SK-N-SH (cell line): ENCODE results near the gene BBC3. TPM values are rescaled to one million over a fixed set of nuclear protein-coding genes. Genes with fewer than 3 reads are reported as not detected.

Experiments used
- CTCF ChIA-PET: fragments of 300-600, 350-600 bp; formaldehyde crosslinking; extraction: SDS; loops from one replicate; lab custom pipeline; 2021; lab: Yijun Ruan, JAX
- POLR2A ChIA-PET: fragments of 350-600 bp; sonication (Branson Sonifier 250); formaldehyde crosslinking; extraction: SDS; loops from one replicate; lab custom pipeline; 2020; ENCODE audit warnings: antibody characterized with exemption, inconsistent platforms; lab: Yijun Ruan, JAX
- DNase-seq: peaks from one replicate; pipeline ENCODE4 v3.0.0; 2012
- H2AFZ ChIP-seq: fragments of 200-600 bp; sonication (generic); 2 replicates; pipeline ENCODE4 v1.8.1; 2016; ENCODE audit warnings: antibody characterized with exemption, mild to moderate bottlenecking, low read depth
- H3F3A ChIP-seq: fragments of 200-600 bp; sonication (generic); replicated peaks from 2 replicates; pipeline ENCODE3; 2016; ENCODE audit warnings: antibody characterized with exemption, mild to moderate bottlenecking; ENCODE audit not compliant: insufficient read depth
- H3K27ac ChIP-seq, 2 experiments: fragments of 200-500 bp in 1 of 2; fragments of 200-600 bp in 1 of 2; sonication (Bioruptor generic) in 1 of 2; sonication (generic), shearing (Covaris generic) in 1 of 2; 2 replicates each; pipeline versions ENCODE4 v1.5.1 to v1.6.1; 2014 to 2016; ENCODE audit warnings: low read depth in 2 of 2, inconsistent platforms in 1 of 2, low read length in 1 of 2, mild to moderate bottlenecking in 1 of 2, mixed read lengths in 1 of 2
- H3K27me3 ChIP-seq: fragments of 200-600 bp; sonication (generic), shearing (Covaris generic); 2 replicates; pipeline ENCODE4 v1.6.1; 2016; ENCODE audit warnings: mixed run types; ENCODE audit not compliant: insufficient read depth
- H3K36me3 ChIP-seq, 2 experiments: fragments of 200-500 bp in 1 of 2; fragments of 200-600 bp in 1 of 2; sonication (Bioruptor generic) in 1 of 2; sonication (generic) in 1 of 2; replicated peaks in 1 of 2; 2 replicates each; pipeline versions ENCODE3 to v1.5.1; 2014 to 2016; ENCODE audit warnings: low read length in 1 of 2, mild to moderate bottlenecking in 1 of 2; ENCODE audit not compliant: insufficient read depth in 2 of 2, control insufficient read depth in 1 of 2
- H3K4me1 ChIP-seq, 2 experiments: fragments of 200-500 bp in 1 of 2; fragments of 200-600 bp in 1 of 2; sonication (Bioruptor generic) in 1 of 2; sonication (generic), shearing (Covaris generic) in 1 of 2; 2 replicates each; pipeline versions ENCODE4 v1.5.1 to v1.6.1; 2014 to 2016; ENCODE audit warnings: low read depth in 1 of 2, low read length in 1 of 2, mixed run types in 1 of 2; ENCODE audit not compliant: insufficient read depth in 2 of 2, control insufficient read depth in 1 of 2
- H3K4me2 ChIP-seq: fragments of 200-600 bp; sonication (generic), shearing (Covaris generic); 2 replicates; pipeline ENCODE4 v1.6.1; 2017; ENCODE audit warnings: mixed run types
- H3K4me3 ChIP-seq, 2 experiments: fragments of 200-500 bp in 1 of 2; fragments of 200-600 bp in 1 of 2; sonication (Bioruptor generic) in 1 of 2; sonication (generic), shearing (Covaris generic) in 1 of 2; 2 replicates each; pipeline versions ENCODE4 v1.5.1 to v1.8.1; 2014 to 2016; ENCODE audit warnings: low read depth in 2 of 2, inconsistent platforms in 1 of 2, low read length in 1 of 2, mild to moderate bottlenecking in 1 of 2, mixed read lengths in 1 of 2, moderate library complexity in 1 of 2
- H3K79me2 ChIP-seq: fragments of 200-600 bp; sonication (generic); 2 replicates; pipeline ENCODE4 v1.8.1; 2017; ENCODE audit warnings: mild to moderate bottlenecking; ENCODE audit not compliant: insufficient read depth
- H3K9ac ChIP-seq: fragments of 200-600 bp; sonication (generic); 2 replicates; pipeline ENCODE4 v1.6.1; 2017; ENCODE audit warnings: mixed run types
- H3K9me2 ChIP-seq: fragments of 200-600 bp; sonication (generic); 2 replicates; pipeline ENCODE4 v1.6.1; 2017; ENCODE audit warnings: mixed run types
- H3K9me3 ChIP-seq: fragments of 200-600 bp; sonication (generic); 2 replicates; pipeline ENCODE4 v1.6.1; 2017; ENCODE audit warnings: mixed run types, mild to moderate bottlenecking, moderate library complexity
- H4K20me1 ChIP-seq: fragments of 200-600 bp; sonication (generic); 2 replicates; pipeline ENCODE4 v1.6.1; 2017; ENCODE audit warnings: mild to moderate bottlenecking, mixed run types; ENCODE audit not compliant: insufficient read depth
- FOSL2 ChIP-seq: IDR thresholded peaks from 2 replicates; pipeline ENCODE4 v1.4.0; 2012; ENCODE audit warnings: low read depth, mild to moderate bottlenecking, moderate library complexity, borderline replicate concordance
- FOXJ3 ChIP-seq: sonication (generic); formaldehyde crosslinking; IDR thresholded peaks from 2 replicates; pipeline ENCODE4 v1.5.1; 2020; ENCODE audit warnings: mild to moderate bottlenecking, missing genetic modification reagents
- GATA2 ChIP-seq: sonication (generic); formaldehyde crosslinking; IDR thresholded peaks from 2 replicates; pipeline ENCODE4 v1.5.0; 2020; ENCODE audit warnings: mild to moderate bottlenecking, missing genetic modification reagents
- MEF2A ChIP-seq: IDR thresholded peaks from 2 replicates; pipeline ENCODE4 v1.4.0; 2012; ENCODE audit warnings: low read depth, borderline replicate concordance
- NFIC ChIP-seq: IDR thresholded peaks from 2 replicates; pipeline ENCODE4 v1.4.0; 2012; ENCODE audit warnings: borderline replicate concordance
- RAD21 ChIP-seq: IDR thresholded peaks from 2 replicates; pipeline ENCODE4 v1.6.1; 2012; ENCODE audit warnings: mild to moderate bottlenecking, low read length
- TEAD4 ChIP-seq: IDR thresholded peaks from 2 replicates; pipeline ENCODE4 v1.4.0; 2012; ENCODE audit warnings: mild to moderate bottlenecking, borderline replicate concordance; ENCODE audit not compliant: insufficient read depth
- WGBS: methylation state at CpG from one replicate; pipeline ENCODE4 v1.1.6; 2017; ENCODE audit warnings: low lambda C conversion rate; 5-methylcytosine and 5-hydroxymethylcytosine counted together
- polyA plus RNA-seq, 3 experiments: library from polyadenylated mRNA; depleted of rRNA; stranded (reverse); fragments of >200 nt; gene quantifications; 2 replicates each; pipeline ENCODE4 v1.2.3, GENCODE V29; 2012
- TF ChIP-seq, protein P1 (sequence below): IDR thresholded peaks from 2 replicates; pipeline ENCODE4 v1.4.0; 2012; ENCODE audit warnings: low read depth, borderline replicate concordance
- TF ChIP-seq, protein P2 (sequence below): IDR thresholded peaks from 2 replicates; pipeline ENCODE4; 2012
- TF ChIP-seq, protein P3 (sequence below): IDR thresholded peaks from 2 replicates; pipeline ENCODE4 v1.6.1; 2012; ENCODE audit warnings: mild to moderate bottlenecking, low read depth, low read length, moderate library complexity

Gene BBC3
- polyA plus RNA-seq, 1 of the 3 experiments (the other 2 are of a cell fraction), result 14.5 TPM

DNA sequence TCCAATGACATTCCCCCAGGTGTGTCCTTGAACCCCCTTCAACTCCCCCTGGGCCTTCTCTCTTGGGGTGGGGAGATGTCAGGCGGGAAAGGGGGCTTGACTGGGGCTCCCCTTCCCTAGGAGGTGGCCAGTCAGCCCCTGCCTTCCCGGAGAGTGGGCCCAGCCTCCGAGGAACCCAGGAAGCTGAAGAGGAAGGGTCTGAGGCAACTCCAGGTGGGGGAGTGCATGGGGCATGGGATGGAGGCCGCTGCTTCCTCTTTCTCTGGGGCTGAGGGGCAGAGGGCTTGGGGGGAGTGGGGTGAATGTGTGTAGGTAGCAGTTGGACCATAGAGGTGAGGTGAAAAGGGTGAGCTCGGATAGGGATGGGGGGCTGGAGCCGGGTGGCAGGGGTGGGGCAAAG, 41.0 kb upstream of the BBC3 start:
- H3K4me1 ChIP-seq, result peaks cover 10 to 18% of the 10 kb centered on the region in 2 experiments; a peak in 3 of 4 replicates
- no peaks in the 10 kb centered on the region for H3K27me3 ChIP-seq
- H4K20me1 ChIP-seq, result no peaks in the 10 kb centered on the region; the same call in 1 of the 2 replicates
- H3K27ac ChIP-seq, result no peak overlapping the region
- ChIA-PET POLR2A (interaction anchor here (1.0 kb wide), 1 partner anchor 11 kb away, joined by 3 read pairs; no protein-coding TSS in a partner anchor), CTCF (interaction anchor here (1.2 to 3.0 kb wide), 4 partner anchors 12 to 471 kb away, joined by 3 to 12 read pairs (median 5); no protein-coding TSS in a partner anchor)
- no peaks in the 10 kb centered on the region for H3K9me3 ChIP-seq
- no peaks in the 10 kb centered on the region for H3K9me2 ChIP-seq
- no peak overlapping the region for H2AFZ ChIP-seq
- H3K36me3 ChIP-seq, result peaks cover 4 to 16% of the 10 kb centered on the region in 2 experiments
- TF ChIP-seq, protein P1, sequence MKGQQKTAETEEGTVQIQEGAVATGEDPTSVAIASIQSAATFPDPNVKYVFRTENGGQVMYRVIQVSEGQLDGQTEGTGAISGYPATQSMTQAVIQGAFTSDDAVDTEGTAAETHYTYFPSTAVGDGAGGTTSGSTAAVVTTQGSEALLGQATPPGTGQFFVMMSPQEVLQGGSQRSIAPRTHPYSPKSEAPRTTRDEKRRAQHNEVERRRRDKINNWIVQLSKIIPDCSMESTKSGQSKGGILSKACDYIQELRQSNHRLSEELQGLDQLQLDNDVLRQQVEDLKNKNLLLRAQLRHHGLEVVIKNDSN, result no peak
- no peak for TF ChIP-seq RAD21
- no peak for TF ChIP-seq NFIC
- no peak for TF ChIP-seq GATA2
- TF ChIP-seq, all 33 proteins: peak for 0
- H3K4me3 ChIP-seq, result no peak overlapping the region
- WGBS, result 89% methylated on average over 6 of the region's 6 CpGs
- no peaks in the 10 kb centered on the region for H3K79me2 ChIP-seq
- H3F3A ChIP-seq, result peaks cover 16% of the 10 kb centered on the region
- no peak for DNase-seq
- no peak overlapping the region for H3K4me2 ChIP-seq
- H3K9ac ChIP-seq, result no peak overlapping the region

DNA sequence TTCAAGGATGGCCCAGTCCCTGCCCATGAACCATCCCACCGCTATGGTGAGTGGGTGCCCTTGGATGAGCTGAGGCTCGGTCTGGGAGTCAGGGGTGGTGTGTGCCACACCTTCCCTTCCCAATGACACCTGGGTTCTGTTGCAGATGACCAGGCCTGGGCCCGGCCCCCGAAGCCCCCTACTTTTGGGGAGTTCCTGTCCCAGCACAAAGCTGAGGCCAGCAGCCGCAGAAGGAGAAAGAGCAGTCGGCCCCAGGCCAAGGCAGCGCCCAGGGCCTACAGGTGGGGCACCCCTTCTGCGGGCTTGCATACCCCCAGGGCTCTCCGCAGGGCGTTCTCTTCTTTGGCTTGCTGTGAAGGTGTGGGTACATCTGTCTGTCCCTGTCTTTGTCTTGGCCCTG, 39.4 kb upstream of the BBC3 start:
- no peak for TF ChIP-seq TEAD4
- TF ChIP-seq, protein P2, sequence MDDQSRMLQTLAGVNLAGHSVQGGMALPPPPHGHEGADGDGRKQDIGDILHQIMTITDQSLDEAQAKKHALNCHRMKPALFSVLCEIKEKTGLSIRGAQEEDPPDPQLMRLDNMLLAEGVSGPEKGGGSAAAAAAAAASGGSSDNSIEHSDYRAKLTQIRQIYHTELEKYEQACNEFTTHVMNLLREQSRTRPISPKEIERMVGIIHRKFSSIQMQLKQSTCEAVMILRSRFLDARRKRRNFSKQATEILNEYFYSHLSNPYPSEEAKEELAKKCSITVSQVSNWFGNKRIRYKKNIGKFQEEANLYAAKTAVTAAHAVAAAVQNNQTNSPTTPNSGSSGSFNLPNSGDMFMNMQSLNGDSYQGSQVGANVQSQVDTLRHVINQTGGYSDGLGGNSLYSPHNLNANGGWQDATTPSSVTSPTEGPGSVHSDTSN, result no peak
- no peak for TF ChIP-seq MEF2A
- TF ChIP-seq, protein P3, sequence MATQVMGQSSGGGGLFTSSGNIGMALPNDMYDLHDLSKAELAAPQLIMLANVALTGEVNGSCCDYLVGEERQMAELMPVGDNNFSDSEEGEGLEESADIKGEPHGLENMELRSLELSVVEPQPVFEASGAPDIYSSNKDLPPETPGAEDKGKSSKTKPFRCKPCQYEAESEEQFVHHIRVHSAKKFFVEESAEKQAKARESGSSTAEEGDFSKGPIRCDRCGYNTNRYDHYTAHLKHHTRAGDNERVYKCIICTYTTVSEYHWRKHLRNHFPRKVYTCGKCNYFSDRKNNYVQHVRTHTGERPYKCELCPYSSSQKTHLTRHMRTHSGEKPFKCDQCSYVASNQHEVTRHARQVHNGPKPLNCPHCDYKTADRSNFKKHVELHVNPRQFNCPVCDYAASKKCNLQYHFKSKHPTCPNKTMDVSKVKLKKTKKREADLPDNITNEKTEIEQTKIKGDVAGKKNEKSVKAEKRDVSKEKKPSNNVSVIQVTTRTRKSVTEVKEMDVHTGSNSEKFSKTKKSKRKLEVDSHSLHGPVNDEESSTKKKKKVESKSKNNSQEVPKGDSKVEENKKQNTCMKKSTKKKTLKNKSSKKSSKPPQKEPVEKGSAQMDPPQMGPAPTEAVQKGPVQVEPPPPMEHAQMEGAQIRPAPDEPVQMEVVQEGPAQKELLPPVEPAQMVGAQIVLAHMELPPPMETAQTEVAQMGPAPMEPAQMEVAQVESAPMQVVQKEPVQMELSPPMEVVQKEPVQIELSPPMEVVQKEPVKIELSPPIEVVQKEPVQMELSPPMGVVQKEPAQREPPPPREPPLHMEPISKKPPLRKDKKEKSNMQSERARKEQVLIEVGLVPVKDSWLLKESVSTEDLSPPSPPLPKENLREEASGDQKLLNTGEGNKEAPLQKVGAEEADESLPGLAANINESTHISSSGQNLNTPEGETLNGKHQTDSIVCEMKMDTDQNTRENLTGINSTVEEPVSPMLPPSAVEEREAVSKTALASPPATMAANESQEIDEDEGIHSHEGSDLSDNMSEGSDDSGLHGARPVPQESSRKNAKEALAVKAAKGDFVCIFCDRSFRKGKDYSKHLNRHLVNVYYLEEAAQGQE, result no peak
- TF ChIP-seq FOSL2, result no peak
- no peak for TF ChIP-seq FOXJ3 (CRISPR knock-in tag)
- Histone ChIP-seq H3K9me3 (no peaks in the 10 kb centered on the region), H3K36me3 (peaks cover 6 to 21% of the 10 kb centered on the region in 2 experiments), H3K9me2 (no peaks in the 10 kb centered on the region), H3K79me2 (no peaks in the 10 kb centered on the region), H3K4me2 (no peak overlapping the region), H3F3A (peaks cover 14% of the 10 kb centered on the region), H3K9ac (no peak overlapping the region), H4K20me1 (no peaks in the 10 kb centered on the region; the same call in 1 of the 2 replicates), H3K27me3 (no peaks in the 10 kb centered on the region), H3K4me1 (peaks cover 4 to 9% of the 10 kb centered on the region in 2 experiments; a peak in 3 of 4 replicates), H3K4me3 (no peak overlapping the region), H2AFZ (no peak overlapping the region), H3K27ac (no peak overlapping the region)
- no peak for DNase-seq
- 93% methylated on average over 3 of the region's 10 CpGs for WGBS
- POLR2A ChIA-PET, result no interaction called here
- CTCF ChIA-PET, result interaction anchor here (0.8 to 3.0 kb wide), 2 partner anchors 26 to 120 kb away, joined by 3 to 12 read pairs; no protein-coding TSS in a partner anchor
